ENCODE data around the gene FLYWCH2.

DNA sequence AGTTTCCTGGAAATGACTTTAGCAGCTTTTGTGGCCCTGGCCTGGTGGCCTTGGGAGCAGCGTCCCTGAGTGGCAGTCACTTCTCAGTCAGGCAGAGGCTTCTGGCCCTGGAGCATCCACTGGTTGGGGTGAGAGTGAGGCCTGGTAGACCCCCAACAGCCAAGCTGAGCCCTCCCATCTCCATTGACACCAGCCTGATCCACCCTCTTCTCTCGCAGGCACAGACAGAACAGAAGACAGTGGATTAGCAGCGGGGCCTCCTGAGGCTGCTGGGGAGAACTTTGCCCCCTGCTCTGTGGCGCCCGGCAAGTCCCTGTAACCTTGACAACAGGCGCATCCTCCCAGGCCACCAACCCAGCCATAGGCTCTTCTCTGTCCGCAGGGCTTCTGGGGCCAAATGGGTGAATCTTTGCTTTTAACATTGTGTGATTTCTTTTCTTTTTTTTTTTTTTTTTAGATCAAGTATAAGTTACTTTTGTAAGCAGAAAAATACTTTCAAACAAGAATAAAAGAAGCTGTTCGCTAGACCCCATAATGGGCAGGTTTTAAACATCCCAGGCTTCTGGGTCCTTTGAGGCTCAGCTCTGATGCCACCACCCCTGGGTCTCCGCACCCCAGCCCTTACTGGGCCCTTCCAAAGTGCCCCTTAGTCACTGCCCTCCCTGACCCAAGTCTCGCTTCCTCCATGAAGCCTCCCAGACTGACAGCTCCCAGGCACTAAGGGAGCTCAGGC is 16.0 kb downstream of the FLYWCH2 start:
- TF ChIP-seq EZH2 (IDR thresholded peaks at IDR 0.05; ENCODE audit: insufficient read depth, low read length) = no peak
- TF ChIP-seq, protein P1, sequence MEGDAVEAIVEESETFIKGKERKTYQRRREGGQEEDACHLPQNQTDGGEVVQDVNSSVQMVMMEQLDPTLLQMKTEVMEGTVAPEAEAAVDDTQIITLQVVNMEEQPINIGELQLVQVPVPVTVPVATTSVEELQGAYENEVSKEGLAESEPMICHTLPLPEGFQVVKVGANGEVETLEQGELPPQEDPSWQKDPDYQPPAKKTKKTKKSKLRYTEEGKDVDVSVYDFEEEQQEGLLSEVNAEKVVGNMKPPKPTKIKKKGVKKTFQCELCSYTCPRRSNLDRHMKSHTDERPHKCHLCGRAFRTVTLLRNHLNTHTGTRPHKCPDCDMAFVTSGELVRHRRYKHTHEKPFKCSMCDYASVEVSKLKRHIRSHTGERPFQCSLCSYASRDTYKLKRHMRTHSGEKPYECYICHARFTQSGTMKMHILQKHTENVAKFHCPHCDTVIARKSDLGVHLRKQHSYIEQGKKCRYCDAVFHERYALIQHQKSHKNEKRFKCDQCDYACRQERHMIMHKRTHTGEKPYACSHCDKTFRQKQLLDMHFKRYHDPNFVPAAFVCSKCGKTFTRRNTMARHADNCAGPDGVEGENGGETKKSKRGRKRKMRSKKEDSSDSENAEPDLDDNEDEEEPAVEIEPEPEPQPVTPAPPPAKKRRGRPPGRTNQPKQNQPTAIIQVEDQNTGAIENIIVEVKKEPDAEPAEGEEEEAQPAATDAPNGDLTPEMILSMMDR (IDR thresholded peaks at IDR 0.05; ENCODE audit: insufficient read depth, low read depth, low read length) = no peak
